Superior temporal gyrus (tissue), 1 donor: ENCODE results near the gene TAF11L13.

Experiments used
- DNase-seq: peaks from one replicate; pipeline ENCODE4 v3.0.0-alpha.2; 2016; ENCODE audit errors: extremely low spot score

TAF11L13 gene

GRCh38 chr5:17679597-17680203 is 47.8 kb downstream of the TAF11L13 start:
- DNase-seq: no peak

GRCh38 chr5:17680737-17681136 is 48.8 kb downstream of the TAF11L13 start:
- DNase-seq: no peak
